ENCODE results near the gene LILRA5. TPM values are rescaled to one million over a fixed set of nuclear protein-coding genes. Genes with fewer than 3 reads are reported as not detected.

Gene LILRA5
- polyA plus RNA-seq, 1 donor (not counting 4 experiments of a cell fraction or from before 2014, with no cell fraction given): not detected

- Histone ChIP-seq H3K79me2 (ENCODE audit: control insufficient read depth, insufficient read depth, low read length) (no peaks in the 10 kb centered on the region), H3K9me3 (ENCODE audit: control insufficient read depth, low read depth, low read length) (no peaks in the 10 kb centered on the region), H3K9me1 (ENCODE audit: control insufficient read depth, extremely low read depth, insufficient read depth, low read length) (no peaks in the 10 kb centered on the region), H3K4me3 (ENCODE audit: control insufficient read depth in 2 of 3, extremely low read depth in 1 of 3, insufficient read depth in 2 of 3, low read depth in 1 of 3, low read length in 3 of 3) (no peak overlapping the region), H3K27me3 (ENCODE audit: control insufficient read depth, extremely low read depth, insufficient read depth, low read length) (no peaks in the 10 kb centered on the region), H2AFZ (ENCODE audit: control insufficient read depth, low read length) (no peak overlapping the region), H3K27ac (ENCODE audit: control insufficient read depth, insufficient read depth, low read length) (no peak overlapping the region), H3K36me3 (ENCODE audit: control insufficient read depth in 2 of 2, extremely low read depth in 1 of 2, insufficient read depth in 2 of 2, low read length in 2 of 2) (no peaks in the 10 kb centered on the region), H3K4me1 (ENCODE audit: control insufficient read depth, extremely low read depth, insufficient read depth, low read length) (no peaks in the 10 kb centered on the region), H4K20me1 (ENCODE audit: control insufficient read depth, extremely low read depth, insufficient read depth, low read length) (no peaks in the 10 kb centered on the region), H3K9ac (ENCODE audit: control insufficient read depth, extremely low read depth, insufficient read depth, low read length) (no peak overlapping the region), H3K4me2 (ENCODE audit: control insufficient read depth, extremely low read depth, insufficient read depth, low read depth, low read length) (no peak overlapping the region)
- no peak for DNase-seq (ENCODE audit: low read depth, low spot score)
- TF ChIP-seq CTCF (optimal IDR thresholded peaks at IDR 0.05 in 1 of 3, IDR thresholded peaks at IDR 0.05 in 1 of 3, conservative IDR thresholded peaks at IDR 0.05 in 1 of 3; ENCODE audit: extremely low read depth in 1 of 3, insufficient read depth in 2 of 3, low read length in 3 of 3) (no peak), EZH2 (IDR thresholded peaks at IDR 0.05; ENCODE audit: low read length) (no peak)
- no peak for FAIRE-seq
- dilution Hi-C loops (cut with MboI; ENCODE audit: extremely low pct_ligation_motif_present, low sequenced_read_pairs): no loop called here
Measured at GRCh38 chr19:54317965-54318240, 4.9 kb upstream of the LILRA5 start.

GRCh38 chr19:54317108-54317964 is 4.4 kb upstream of the LILRA5 start:
- no peak overlapping the region for H2AFZ ChIP-seq (ENCODE audit: control insufficient read depth, low read length)
- H3K27me3 ChIP-seq (ENCODE audit: control insufficient read depth, extremely low read depth, insufficient read depth, low read length): no peaks in the 10 kb centered on the region
- dilution Hi-C loops (cut with MboI; ENCODE audit: extremely low pct_ligation_motif_present, low sequenced_read_pairs): no loop called here
- no peak overlapping the region for H3K27ac ChIP-seq (ENCODE audit: control insufficient read depth, insufficient read depth, low read length)
- no peaks in the 10 kb centered on the region for H4K20me1 ChIP-seq (ENCODE audit: control insufficient read depth, extremely low read depth, insufficient read depth, low read length)
- TF ChIP-seq CTCF (optimal IDR thresholded peaks at IDR 0.05 in 1 of 3, IDR thresholded peaks at IDR 0.05 in 1 of 3, conservative IDR thresholded peaks at IDR 0.05 in 1 of 3; ENCODE audit: extremely low read depth in 1 of 3, insufficient read depth in 2 of 3, low read length in 3 of 3) (no peak), EZH2 (IDR thresholded peaks at IDR 0.05; ENCODE audit: low read length) (no peak)
- no peaks in the 10 kb centered on the region for H3K79me2 ChIP-seq (ENCODE audit: control insufficient read depth, insufficient read depth, low read length)
- no peaks in the 10 kb centered on the region for H3K9me1 ChIP-seq (ENCODE audit: control insufficient read depth, extremely low read depth, insufficient read depth, low read length)
- H3K4me3 ChIP-seq (ENCODE audit: control insufficient read depth in 2 of 3, extremely low read depth in 1 of 3, insufficient read depth in 2 of 3, low read depth in 1 of 3, low read length in 3 of 3): no peak overlapping the region
- no peak overlapping the region for H3K4me2 ChIP-seq (ENCODE audit: control insufficient read depth, extremely low read depth, insufficient read depth, low read depth, low read length)
- no peaks in the 10 kb centered on the region for H3K36me3 ChIP-seq (ENCODE audit: control insufficient read depth in 2 of 2, extremely low read depth in 1 of 2, insufficient read depth in 2 of 2, low read length in 2 of 2)
- no peak overlapping the region for H3K9ac ChIP-seq (ENCODE audit: control insufficient read depth, extremely low read depth, insufficient read depth, low read length)
- no peaks in the 10 kb centered on the region for H3K9me3 ChIP-seq (ENCODE audit: control insufficient read depth, low read depth, low read length)
- DNase-seq (ENCODE audit: low read depth, low spot score) (no peak), FAIRE-seq (no peak)
- no peaks in the 10 kb centered on the region for H3K4me1 ChIP-seq (ENCODE audit: control insufficient read depth, extremely low read depth, insufficient read depth, low read length)
